Keratinocyte (primary cell): ENCODE results near the gene RFTN1. TPM values are rescaled to one million over a fixed set of nuclear protein-coding genes. Genes with fewer than 3 reads are reported as not detected.

Source experiments
- DNase-seq: peaks from one replicate; pipeline ENCODE4 v3.0.0-alpha.2; 2011; ENCODE audit warnings: low read depth, missing footprints, low spot score
- FAIRE-seq: peaks from 2 replicates; lab custom pipeline; 2011; peaks lifted over from hg19 to GRCh38; lab: Jason Lieb, UNC
- H2AFZ ChIP-seq: 2 replicates; pipeline ENCODE4 v1.6.0; 2012; ENCODE audit warnings: low read length, control low read depth, inconsistent platforms; ENCODE audit not compliant: control insufficient read depth
- H3K27ac ChIP-seq: 2 replicates; pipeline ENCODE4 v1.5.1; 2011; ENCODE audit warnings: low read length; ENCODE audit not compliant: control insufficient read depth, insufficient read depth
- H3K27me3 ChIP-seq: 3 replicates; pipeline ENCODE4 v1.6.0; 2011; ENCODE audit warnings: low read length; ENCODE audit not compliant: control insufficient read depth, insufficient read depth; ENCODE audit errors: extremely low read depth
- H3K36me3 ChIP-seq, 2 experiments: 2 replicates in 1 of 2; 3 replicates in 1 of 2; pipeline ENCODE4 v1.5.1; 2011; ENCODE audit warnings: low read length in 2 of 2, mild to moderate bottlenecking in 1 of 2; ENCODE audit not compliant: control insufficient read depth in 2 of 2, insufficient read depth in 2 of 2; ENCODE audit errors: extremely low read depth in 1 of 2
- H3K4me1 ChIP-seq: 3 replicates; pipeline ENCODE4 v1.5.1; 2011; ENCODE audit warnings: low read length; ENCODE audit not compliant: control insufficient read depth, insufficient read depth; ENCODE audit errors: extremely low read depth
- H3K4me2 ChIP-seq: 3 replicates; pipeline ENCODE4 v1.6.0; 2011; ENCODE audit warnings: low read depth, low read length; ENCODE audit not compliant: control insufficient read depth, insufficient read depth; ENCODE audit errors: extremely low read depth
- H3K4me3 ChIP-seq, 3 experiments: fragments of 200-600 bp in 1 of 3; sonication (generic) in 1 of 3; 2 replicates in 2 of 3; 3 replicates in 1 of 3; pipeline ENCODE4 v1.5.1; 2011 to 2016; ENCODE audit warnings: low read length in 3 of 3, mild to moderate bottlenecking in 3 of 3, control low read depth in 2 of 3, inconsistent platforms in 1 of 3, low read depth in 1 of 3, mixed read lengths in 1 of 3, mixed run types in 1 of 3, moderate library complexity in 1 of 3; ENCODE audit not compliant: control insufficient read depth in 2 of 3, insufficient read depth in 2 of 3; ENCODE audit errors: extremely low read depth in 1 of 3
- H3K79me2 ChIP-seq: 2 replicates; pipeline ENCODE4 v1.6.0; 2012; ENCODE audit warnings: low read length; ENCODE audit not compliant: control insufficient read depth, insufficient read depth
- H3K9ac ChIP-seq: 3 replicates; pipeline ENCODE4 v1.6.0; 2011; ENCODE audit warnings: low read length; ENCODE audit not compliant: control insufficient read depth, insufficient read depth; ENCODE audit errors: extremely low read depth
- H3K9me1 ChIP-seq: 3 replicates; pipeline ENCODE4 v1.6.0; 2011; ENCODE audit warnings: low read length; ENCODE audit not compliant: control insufficient read depth, insufficient read depth; ENCODE audit errors: extremely low read depth
- H3K9me3 ChIP-seq: 2 replicates; pipeline ENCODE4 v1.5.1; 2012; ENCODE audit warnings: low read depth, low read length; ENCODE audit not compliant: control insufficient read depth
- H4K20me1 ChIP-seq: 3 replicates; pipeline ENCODE4 v1.6.0; 2011; ENCODE audit warnings: low read length; ENCODE audit not compliant: control insufficient read depth, insufficient read depth; ENCODE audit errors: extremely low read depth
- CTCF ChIP-seq, 3 experiments: IDR thresholded peaks in 1 of 3; conservative IDR thresholded peaks in 1 of 3; optimal IDR thresholded peaks in 1 of 3; 2 replicates in 2 of 3; 3 replicates in 1 of 3; pipeline versions ENCODE3 to v1.5.1; 2011; ENCODE audit warnings: low read length in 3 of 3, mild to moderate bottlenecking in 3 of 3, moderate library complexity in 2 of 3, control low read depth in 1 of 3, inconsistent platforms in 1 of 3; ENCODE audit not compliant: insufficient read depth in 2 of 3; ENCODE audit errors: extremely low read depth in 1 of 3
- EZH2 ChIP-seq: IDR thresholded peaks from one replicate; pipeline ENCODE4 v1.6.1; 2012; ENCODE audit warnings: inconsistent platforms, mild to moderate bottlenecking, low read length, moderate library complexity
- dilution Hi-C: fragments of 300-500 bp; cut with MboI; formaldehyde crosslinking; loops from one replicate; pipeline ENCODE4 v1.7.0; 2020; ENCODE audit warnings: low sequenced_read_pairs; ENCODE audit not compliant: extremely low pct_ligation_motif_present
- polyA plus RNA-seq, 5 experiments: library from polyadenylated mRNA; depleted of rRNA in 3 of 5; stranded (reverse) in 3 of 5; stranded (forward) in 1 of 5; unstranded in 1 of 5; fragments of >200 nt; gene quantifications; 1 replicate in 1 of 5; 2 replicates in 3 of 5; 3 replicates in 1 of 5; pipeline versions ENCODE4 v1.2.1 to v1.2.3, GENCODE V29; 2011 to 2012; ENCODE audit warnings: missing spikeins in 2 of 5, low read depth in 1 of 5, low replicate concordance in 1 of 5

The RFTN1 gene
- polyA plus RNA-seq, 1 donor (not counting 4 experiments of a cell fraction or from before 2014, with no cell fraction given), result 18.0 TPM

- TF ChIP-seq EZH2 (no peak), CTCF (optimal IDR thresholded peaks at IDR 0.05 in 1 of 3, IDR thresholded peaks at IDR 0.05 in 1 of 3, conservative IDR thresholded peaks at IDR 0.05 in 1 of 3; ENCODE audit: extremely low read depth in 1 of 3, insufficient read depth in 2 of 3, low read length in 3 of 3) (no peak)
- no peaks in the 10 kb centered on the region for H3K79me2 ChIP-seq
- no peak overlapping the region for H3K4me2 ChIP-seq
- no peak overlapping the region for H3K9ac ChIP-seq
- H3K27ac ChIP-seq, result no peak overlapping the region
- FAIRE-seq (no peak), DNase-seq (no peak)
- H3K4me1 ChIP-seq, result no peaks in the 10 kb centered on the region
- H3K36me3 ChIP-seq, result no peaks in the 10 kb centered on the region
- no peaks in the 10 kb centered on the region for H3K9me1 ChIP-seq
- no peaks in the 10 kb centered on the region for H4K20me1 ChIP-seq
- no peak overlapping the region for H3K4me3 ChIP-seq
- no peak overlapping the region for H2AFZ ChIP-seq
- dilution Hi-C loops, result no loop called here
- H3K27me3 ChIP-seq, result no peaks in the 10 kb centered on the region
- no peaks in the 10 kb centered on the region for H3K9me3 ChIP-seq
Measured at GRCh38 chr3:16392717-16393116, 120.8 kb downstream of the RFTN1 start.

GRCh38 chr3:16392065-16392464, 121.4 kb downstream of the RFTN1 start:
- Histone ChIP-seq H3K27me3 (no peaks in the 10 kb centered on the region), H3K9me3 (no peaks in the 10 kb centered on the region), H3K9ac (no peak overlapping the region), H3K79me2 (no peaks in the 10 kb centered on the region), H3K4me1 (no peaks in the 10 kb centered on the region), H3K4me2 (no peak overlapping the region), H4K20me1 (no peaks in the 10 kb centered on the region), H2AFZ (no peak overlapping the region), H3K36me3 (no peaks in the 10 kb centered on the region), H3K4me3 (no peak overlapping the region), H3K27ac (no peak overlapping the region), H3K9me1 (no peaks in the 10 kb centered on the region)
- dilution Hi-C loops, result no loop called here
- DNase-seq, result no peak
- TF ChIP-seq CTCF (optimal IDR thresholded peaks at IDR 0.05 in 1 of 3, IDR thresholded peaks at IDR 0.05 in 1 of 3, conservative IDR thresholded peaks at IDR 0.05 in 1 of 3; ENCODE audit: extremely low read depth in 1 of 3, insufficient read depth in 2 of 3, low read length in 3 of 3) (no peak), EZH2 (no peak)
- no peak for FAIRE-seq
